Heart left ventricle (tissue), 16 donors: ENCODE data around the gene AGAP2. TPM values are rescaled to one million over a fixed set of nuclear protein-coding genes. Genes with fewer than 3 reads are reported as not detected.

Experiments
- ATAC-seq, 4 donors: fragments of 200-7000 bp; cut with Tn5 transposase; one replicate each; pipeline ENCODE4 v1.9.1; 2020 to 2022; ENCODE audit warnings: moderate library complexity in 4 of 4, mild to moderate bottlenecking in 3 of 4, moderate number of reproducible peaks in 1 of 4
- DNase-seq, 5 donors: peaks; one replicate each; pipeline ENCODE4 v3.0.0-alpha.2; 2020
- H3K27ac ChIP-seq, 12 donors: fragments of 200-600 bp; sonication (generic) in 4 of 12; one replicate each; pipeline versions ENCODE4 v1.5.0 to v1.8.0; 2016 to 2022; ENCODE audit warnings: mild to moderate bottlenecking in 2 of 12
- H3K27me3 ChIP-seq, 9 donors: fragments of 200-600 bp; sonication (generic) in 2 of 9; one replicate each; pipeline versions ENCODE4 v1.5.1 to v1.8.0; 2016 to 2022; ENCODE audit warnings: mild to moderate bottlenecking in 3 of 9
- H3K36me3 ChIP-seq, 9 donors: fragments of 200-600 bp; sonication (generic) in 2 of 9; one replicate each; pipeline versions ENCODE4 v1.5.0 to v1.8.0; 2018 to 2022; ENCODE audit warnings: mild to moderate bottlenecking in 2 of 9
- H3K4me1 ChIP-seq, 12 donors: fragments of 200-600 bp; sonication (generic) in 4 of 12; one replicate each; pipeline versions ENCODE4 v1.5.0 to v1.8.0; 2016 to 2022; ENCODE audit warnings: mild to moderate bottlenecking in 3 of 12
- H3K4me3 ChIP-seq, 12 donors: fragments of 200-600 bp; sonication (generic) in 4 of 12; one replicate each; pipeline versions ENCODE4 v1.5.0 to v1.8.0; 2017 to 2022; ENCODE audit warnings: mild to moderate bottlenecking in 9 of 12, moderate library complexity in 4 of 12
- H3K9me3 ChIP-seq, 12 donors: fragments of 200-600 bp; sonication (generic) in 4 of 12; one replicate each; pipeline versions ENCODE4 v1.5.0 to v1.8.0; 2016 to 2022; ENCODE audit warnings: mild to moderate bottlenecking in 1 of 12
- CTCF ChIP-seq, 12 donors: fragments of 200-600 bp; sonication (generic) in 4 of 12; IDR thresholded peaks; one replicate each; pipeline versions ENCODE4 v1.5.0 to v1.8.0; 2018 to 2022; ENCODE audit warnings: antibody characterized with exemption in 12 of 12, mild to moderate bottlenecking in 5 of 12
- POLR2A ChIP-seq, 2 donors: fragments of 450-650 bp; IDR thresholded peaks; one replicate each; pipeline ENCODE4 v1.6.1; 2017; ENCODE audit warnings: antibody characterized with exemption in 2 of 2, mild to moderate bottlenecking in 2 of 2, moderate library complexity in 2 of 2
- WGBS, 4 donors: extraction: QIAGEN DNeasy Blood & Tissue Kit in 2 of 4; methylation state at CpG; one replicate each; pipeline versions ENCODE4 v1.1.5 to v1.1.7; 2013 to 2018; 5-methylcytosine and 5-hydroxymethylcytosine counted together
- intact Hi-C, 10 donors: fragments of 100-400 bp; cut with DNase I; formaldehyde crosslinking; loops; one replicate each; pipeline versions ENCODE4 v1.11.1 to v1.14.2; 2022
- polyA plus RNA-seq, 2 donors: library from polyadenylated mRNA; stranded (reverse); fragments of 200-250 nt; gene quantifications; one replicate each; pipeline ENCODE4 v1.2.3, GENCODE V29; 2013
- total RNA-seq, 9 donors: library from RNA; depleted of rRNA in 2 of 9; stranded (reverse); fragments of >200 nt in 2 of 9; fragmentation: NEBNext Ultra II Directional in 3 of 9; extraction: Animal tissue kit (Norgen Biotek cat#: 25700) in 3 of 9; gene quantifications; one replicate each; pipeline versions ENCODE4 v1.1.0 to v1.2.4, GENCODE V29; 2016 to 2023
- donor health status: ischemic (EF 13 %, LVEDD 7.1; RV severe dilation, severe dysfunction).
- donor health status: healthy with polysubstance abuse.
- donor health status: DM: no; HTN: yes; CAD: no.
- donor health status: DM: no; HTN: no; CAD: no.
- donor health status: ischemic (EF 25% LVEDD 6.9; RV normal size, moderate dysfunction).
- donor health status: ischemic (EF 25% LVEDD 5.7; RV mildly dilated, moderate dysfunction).
- donor health status: healthy.
- donor health status: DM: yes; HTN: yes; CAD: no.
- donor health status: ischemic (EF 35%, LVEDD 5.7; RV mildly dilated, moderate dysfunction).
- donor health status: nonischemic (EF 11% LVEDD 7.7; RV severe dilation, severe dysfunction).
- donor health status: DM: yes; HTN: yes; CAD: no.
- donor health status: PGD.
- donor health status: ischemic (EF 29% LVEDD 5.4; RV normal size, mild dysfunction).
- donor health status: nonischemic (EF 23%, LVEDD 6.1; RV moderate dilation, normal function).

Gene AGAP2
- total and polyA plus RNA-seq, 11 donors, result 3.9 to 12.0 (median 5.5) TPM

GRCh38 chr12:57736741-57737466 lies 1.6 kb downstream of the AGAP2 start:
- no peaks in the 10 kb centered on the region for H3K9me3 ChIP-seq
- intact Hi-C loops, result loop anchor here in 3 of 10 donors (10.0 kb wide), 2 partner anchors 102 to 152 kb away; partner anchors contain the start of gene B4GALNT1 (in 1 of the 3)
- H3K27ac ChIP-seq, result peak overlapping the region in 8 of 12 donors; percentile 14 to 77 (median 62)
- WGBS, 4 donors, result 7 to 26% (median 13%) methylated on average over 23 to 31 of the region's 31 CpGs
- H3K27me3 ChIP-seq, result peaks cover 25 to 78% (median 39%) of the 10 kb centered on the region in 9 donors
- DNase-seq (peak in 1 of 5 donors; percentile 18), ATAC-seq (no peak)
- peaks cover 5 to 57% (median 31%) of the 10 kb centered on the region in 12 donors for H3K4me1 ChIP-seq
- H3K4me3 ChIP-seq, result peak overlapping the region; percentile 34 to 58 (median 51)
- no peak for TF ChIP-seq CTCF (IDR thresholded peaks at IDR 0.05)
- no peak for TF ChIP-seq POLR2A (IDR thresholded peaks at IDR 0.05)
- H3K36me3 ChIP-seq, result peaks cover 0 to 29% (median 0%) of the 10 kb centered on the region in 9 donors

GRCh38 chr12:57735952-57736740 lies 2.4 kb downstream of the AGAP2 start:
- Histone ChIP-seq H3K9me3 (no peaks in the 10 kb centered on the region), H3K4me1 (peaks cover 5 to 50% (median 31%) of the 10 kb centered on the region in 12 donors), H3K27ac (peak overlapping the region in 7 of 12 donors; percentile 0 to 77 (median 65)), H3K36me3 (peaks cover 0 to 36% (median 0%) of the 10 kb centered on the region in 9 donors), H3K27me3 (peaks cover 25 to 76% (median 39%) of the 10 kb centered on the region in 9 donors), H3K4me3 (peak overlapping the region; percentile 14 to 58 (median 46))
- peak; percentile 5 to 61 (median 34) for ATAC-seq
- intact Hi-C loops, result loop anchor here in 3 of 10 donors (10.0 kb wide), 2 partner anchors 101 to 151 kb away; partner anchors contain the start of gene B4GALNT1 (in 1 of the 3)
- TF ChIP-seq POLR2A (IDR thresholded peaks at IDR 0.05) (no peak), CTCF (IDR thresholded peaks at IDR 0.05) (peak in 6 of 12 donors; percentile 10 to 44 (median 30))
- 7 to 19% (median 13%) methylated on average over 35 to 49 of the region's 49 CpGs for WGBS, 4 donors
- peak; percentile 54 to 72 (median 61) for DNase-seq

DNA sequence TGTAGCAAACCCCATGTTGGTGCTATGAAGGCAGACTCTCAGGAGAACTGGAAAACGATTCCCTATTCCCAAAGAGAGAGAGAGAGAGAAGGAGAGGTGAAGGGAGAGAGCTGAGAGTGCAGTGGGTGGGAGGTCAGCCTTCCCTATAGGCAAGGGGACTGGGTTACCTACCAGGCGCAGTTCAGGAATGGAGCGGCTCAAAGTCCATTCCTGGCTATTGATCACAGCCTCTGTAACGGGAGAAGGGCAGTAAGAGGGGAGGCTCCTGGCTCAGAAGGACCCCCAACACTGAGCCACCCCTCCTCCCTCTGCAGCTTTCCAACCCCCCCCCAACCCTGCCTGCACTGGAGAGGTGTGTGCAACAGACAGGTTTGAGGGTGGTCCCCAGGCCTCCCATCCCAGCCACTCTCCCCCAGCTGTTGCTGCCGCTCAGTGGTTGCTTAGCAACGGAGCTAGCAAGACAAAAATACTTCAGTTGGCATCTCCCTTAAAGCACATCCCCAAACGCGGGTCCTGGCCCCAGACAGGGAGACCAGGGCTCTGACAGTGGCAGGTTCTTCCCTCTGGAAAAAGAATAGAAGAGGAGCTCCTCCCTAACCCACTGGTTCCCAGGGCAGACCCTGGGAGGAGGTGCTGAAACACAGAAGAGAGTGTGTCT lies 3.2 kb downstream of the AGAP2 start:
- H3K36me3 ChIP-seq, result peaks cover 0 to 43% (median 0%) of the 10 kb centered on the region in 9 donors
- ATAC-seq (no peak), DNase-seq (peak in 2 of 5 donors; percentile 5 to 28)
- peak overlapping the region in 9 of 12 donors; percentile 21 to 58 (median 52) for H3K4me3 ChIP-seq
- intact Hi-C loops, result loop anchor here in 3 of 10 donors (10.0 kb wide), 2 partner anchors 101 to 151 kb away; partner anchors contain the start of gene B4GALNT1 (in 1 of the 3)
- H3K9me3 ChIP-seq, result no peaks in the 10 kb centered on the region
- H3K27ac ChIP-seq, result peak overlapping the region in 3 of 12 donors; percentile 14 to 77 (median 70)
- 16 to 29% (median 20%) methylated on average over 8 of the region's 8 CpGs for WGBS, 4 donors
- TF ChIP-seq CTCF (IDR thresholded peaks at IDR 0.05) (no peak), POLR2A (IDR thresholded peaks at IDR 0.05) (no peak)
- H3K27me3 ChIP-seq, result peaks cover 25 to 81% (median 39%) of the 10 kb centered on the region in 9 donors
- peaks cover 5 to 42% (median 31%) of the 10 kb centered on the region in 12 donors for H3K4me1 ChIP-seq
